ENCODE data around the gene PLCB1.
"Not testable (repeated sequence)": the region's sequence is repeated elsewhere in the genome, so short reads cannot be mapped to it uniquely, and the experiment has no call there.

Gene PLCB1

GRCh38 chr20:8423482-8423881 lies 291.4 kb downstream of the PLCB1 start:
- no peak for DNase-seq

DNA sequence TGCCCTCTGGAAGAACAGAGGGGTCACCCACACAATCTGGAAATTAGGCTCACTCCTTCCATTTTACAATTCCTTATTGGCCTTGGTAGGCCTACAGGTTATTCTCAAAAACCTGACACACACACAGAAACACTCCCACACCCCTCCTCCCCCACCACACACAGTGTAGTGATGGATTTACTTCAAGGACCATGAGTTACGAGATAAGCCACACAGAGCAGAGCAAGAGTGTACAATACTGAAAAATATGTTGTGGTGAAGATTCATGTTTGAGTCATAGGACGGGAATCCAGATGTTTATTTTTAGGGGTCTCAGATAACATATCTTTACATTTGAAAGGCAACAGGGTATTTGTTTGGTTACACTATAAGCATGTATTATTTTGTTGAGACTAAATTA lies 291.9 kb downstream of the PLCB1 start:
- no peak for DNase-seq

DNA sequence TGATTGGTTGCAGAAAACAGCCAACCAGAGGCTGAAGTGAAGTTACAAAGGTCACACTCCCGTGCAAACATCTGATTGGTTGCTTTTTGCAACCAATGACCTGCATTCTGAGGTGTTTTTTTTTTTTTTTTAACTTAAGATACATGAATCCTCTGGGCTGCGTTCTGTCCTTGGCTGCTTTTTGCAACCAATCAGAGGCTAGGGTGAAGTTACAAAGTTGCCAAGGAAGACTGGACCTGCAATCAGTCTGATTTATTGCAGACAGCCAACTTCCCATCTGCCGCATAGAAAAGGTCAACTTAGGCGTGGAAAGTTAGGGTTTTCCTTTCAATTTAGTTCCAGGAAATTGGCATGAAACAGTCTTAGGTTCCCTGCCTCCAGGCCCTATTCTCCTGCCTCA lies 292.9 kb downstream of the PLCB1 start:
- no peak for DNase-seq

- no peak for DNase-seq
Observed at GRCh38 chr20:8425802-8426201, 293.7 kb downstream of the PLCB1 start.

DNA sequence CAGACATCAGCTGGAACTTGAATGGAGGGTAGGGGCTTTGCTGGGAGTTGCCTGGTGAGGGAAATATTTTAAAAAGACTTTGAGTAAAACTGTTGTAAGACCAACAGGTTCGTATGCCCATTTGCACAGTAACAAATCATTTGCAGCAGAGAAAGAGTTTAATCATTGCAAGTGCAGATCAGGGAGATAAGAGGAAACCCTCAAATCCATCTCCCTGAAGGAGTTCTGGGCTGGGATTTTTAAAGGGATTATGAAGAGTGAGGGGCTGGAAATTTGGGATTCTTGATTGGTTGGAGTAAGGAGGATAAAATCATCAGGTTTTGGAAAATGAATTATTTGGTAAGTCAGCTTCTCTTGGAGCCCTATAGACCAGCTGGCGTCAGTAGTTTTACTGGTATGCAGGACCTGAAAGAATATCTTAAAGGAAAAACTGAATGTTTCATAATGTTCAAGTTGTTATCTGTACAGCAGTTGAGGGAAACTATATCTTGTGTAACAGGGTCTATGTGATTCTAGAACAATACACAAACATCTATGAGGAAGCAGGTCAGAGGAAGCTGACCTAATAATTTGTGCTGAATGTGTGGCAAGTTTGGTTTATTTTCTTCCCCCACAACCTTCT lies 295.5 kb downstream of the PLCB1 start:
- DNase-seq = no peak

- DNase-seq = no peak
Observed at GRCh38 chr20:8428988-8429387, 296.9 kb downstream of the PLCB1 start.

- no peak for DNase-seq
Observed at GRCh38 chr20:8431538-8432434, 299.7 kb downstream of the PLCB1 start.

- no peak for DNase-seq
Observed at GRCh38 chr20:8432435-8433148, 300.5 kb downstream of the PLCB1 start.

DNA sequence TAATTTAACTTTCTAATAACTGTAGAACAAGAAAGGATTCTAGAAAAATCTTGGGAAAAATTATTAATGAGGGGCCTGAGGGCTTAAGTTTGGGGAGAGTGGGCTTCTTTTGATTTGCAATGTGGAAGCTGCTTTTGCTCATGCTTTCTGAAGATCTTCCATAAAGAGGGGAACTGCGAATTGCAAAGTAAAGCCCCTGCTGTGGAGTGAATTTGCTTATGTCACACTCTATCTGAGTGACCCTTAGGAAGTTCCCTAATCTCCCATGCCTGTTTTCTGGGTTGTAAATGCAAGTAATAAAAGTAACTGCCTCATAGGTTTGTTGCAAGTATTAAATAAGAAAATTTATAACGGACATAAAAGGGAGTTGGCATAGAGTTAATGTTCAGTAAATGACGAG lies 301.2 kb downstream of the PLCB1 start:
- no peak for DNase-seq

DNA sequence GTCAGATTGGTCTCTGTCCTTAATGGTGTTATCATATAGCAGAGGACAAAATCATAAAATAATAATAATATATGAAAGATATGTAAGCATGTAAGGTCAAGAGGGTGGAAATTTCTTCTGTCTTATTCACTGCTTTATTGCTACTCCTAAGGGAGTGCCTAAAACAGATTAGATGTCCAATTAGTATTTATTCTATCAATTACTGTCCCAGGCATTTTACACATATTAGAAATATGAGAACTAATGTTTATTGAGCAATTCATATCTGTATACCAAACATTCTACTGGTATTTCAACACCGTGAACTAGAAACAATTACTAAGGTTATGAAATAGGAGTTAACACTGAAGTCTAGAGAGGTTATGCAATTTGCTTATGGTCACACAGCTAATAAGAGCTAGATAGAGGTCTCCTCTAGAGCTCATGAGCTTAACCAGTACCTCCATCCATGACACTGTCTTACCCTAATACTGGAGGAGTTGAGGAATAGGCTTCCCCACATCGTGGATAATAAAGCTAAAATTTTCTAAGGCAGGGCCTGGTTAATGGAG lies 302.3 kb downstream of the PLCB1 start:
- no peak for DNase-seq

DNA sequence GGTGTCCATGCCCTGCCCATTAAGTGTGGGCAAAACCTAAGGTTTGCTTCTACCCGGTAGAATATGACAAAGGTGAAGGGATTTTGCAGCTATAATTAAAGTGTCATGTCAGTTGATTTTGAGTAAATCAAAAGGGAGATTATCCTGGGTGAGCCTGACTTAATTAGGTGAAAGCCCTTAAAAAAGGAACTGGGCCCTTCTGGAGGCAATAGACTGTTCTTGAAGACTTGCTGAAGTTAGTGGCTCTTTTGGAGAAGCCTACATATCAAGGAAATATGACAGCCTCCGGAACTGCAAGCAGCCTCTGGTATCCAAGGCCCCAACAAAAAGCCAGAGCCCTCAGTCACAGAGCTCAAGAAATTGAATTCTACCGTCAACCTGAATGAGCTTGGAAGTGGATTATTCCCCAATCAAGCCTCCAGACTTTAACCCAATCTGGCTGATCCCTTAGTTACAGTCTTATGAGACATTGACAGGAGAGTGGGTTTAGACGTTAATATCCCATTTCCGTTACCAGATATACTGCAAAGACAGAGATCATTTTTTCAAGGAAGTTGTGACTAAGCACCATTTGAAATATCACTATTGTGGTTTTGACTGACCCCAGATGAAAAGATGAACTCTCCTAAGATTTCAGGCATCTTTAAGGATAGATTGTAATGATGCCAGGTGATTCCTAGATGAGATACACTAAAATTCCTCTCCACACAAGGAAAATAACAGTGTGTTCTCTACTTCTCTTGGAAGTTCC lies 303.4 kb downstream of the PLCB1 start:
- DNase-seq = no peak

- DNase-seq = not testable (repeated sequence)
Observed at GRCh38 chr20:8436938-8437337, 304.9 kb downstream of the PLCB1 start.

GRCh38 chr20:8438748-8439147 lies 306.7 kb downstream of the PLCB1 start:
- no peak for DNase-seq

- DNase-seq = no peak
Observed at GRCh38 chr20:8443464-8444072, 311.5 kb downstream of the PLCB1 start.

DNA sequence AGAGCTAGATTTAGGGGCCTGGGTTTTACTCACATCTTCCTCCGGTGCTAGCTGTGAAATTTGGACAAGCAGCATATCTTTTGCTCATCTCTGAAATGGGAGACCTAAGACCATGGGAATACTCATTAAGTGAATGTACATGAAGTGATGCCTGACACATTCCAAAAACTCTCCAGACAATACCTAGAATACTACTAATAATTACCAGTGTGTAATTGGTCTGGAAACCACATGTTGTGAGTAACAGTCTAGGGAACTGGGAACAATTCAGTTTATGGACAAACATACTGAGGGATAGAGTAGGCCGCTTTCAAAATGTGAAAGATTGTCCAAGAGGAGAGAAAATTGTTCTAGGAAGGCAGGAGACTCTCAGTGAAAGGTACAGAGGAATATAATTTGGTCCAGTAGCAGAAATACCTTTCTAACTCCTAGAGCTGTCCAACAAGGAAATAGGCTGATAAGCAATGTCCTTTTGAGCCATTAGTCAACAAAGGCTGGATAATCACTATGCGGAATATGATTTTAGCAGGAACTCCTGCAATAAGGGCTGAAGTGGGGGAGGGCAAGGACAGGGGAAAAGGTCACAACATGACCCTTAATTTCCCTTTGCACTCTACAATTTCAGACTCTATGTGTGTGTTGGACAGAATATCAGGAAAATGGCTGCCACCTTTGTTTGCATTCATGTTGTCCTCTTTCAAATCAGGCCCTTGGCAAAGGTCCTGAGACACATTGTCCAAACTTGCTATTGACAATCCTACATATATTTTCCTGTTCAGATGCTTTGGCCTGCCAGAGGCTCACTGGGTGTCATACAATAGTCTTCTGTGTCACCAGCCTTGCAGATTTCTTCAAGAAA lies 315.4 kb downstream of the PLCB1 start:
- no peak for DNase-seq

DNA sequence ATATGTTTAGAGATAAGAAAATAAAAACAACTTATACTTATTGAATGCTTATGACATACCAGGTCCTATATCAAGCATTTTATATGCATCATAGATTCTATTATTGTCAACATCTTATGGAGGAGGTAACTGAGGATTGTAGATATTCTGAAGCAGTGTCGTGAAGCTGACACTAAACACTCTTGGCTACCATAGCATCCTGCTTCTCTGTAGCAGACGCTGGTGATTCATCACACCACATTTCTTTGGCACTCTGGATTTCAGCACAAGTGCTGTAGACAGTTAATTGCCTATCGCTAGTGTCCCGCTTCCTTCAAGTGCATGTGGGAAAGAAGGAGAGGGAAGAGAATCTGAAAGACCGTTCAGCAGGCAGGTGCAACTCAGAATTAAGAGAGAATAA lies 317.1 kb downstream of the PLCB1 start:
- DNase-seq = no peak

- DNase-seq = no peak
Observed at GRCh38 chr20:8454137-8454712, 322.2 kb downstream of the PLCB1 start.

DNA sequence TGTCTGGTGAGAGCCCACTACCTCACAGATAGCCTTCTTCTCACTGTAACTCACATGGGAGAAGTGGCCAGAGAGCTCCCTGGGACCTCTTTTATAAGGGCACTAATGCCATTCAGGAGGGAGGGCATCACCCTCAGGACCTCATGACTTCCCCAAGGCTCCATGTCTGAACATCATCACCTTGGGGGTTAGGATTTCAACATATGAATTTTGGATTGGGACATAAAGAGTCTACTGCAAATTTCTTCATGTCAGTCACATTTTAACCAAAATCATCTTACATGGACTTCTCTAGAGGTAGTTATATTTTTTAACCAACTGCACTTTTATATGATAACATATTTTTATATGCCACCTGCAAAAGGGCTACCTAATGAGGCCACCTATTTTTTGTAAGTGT lies 324.7 kb downstream of the PLCB1 start:
- DNase-seq = no peak

DNA sequence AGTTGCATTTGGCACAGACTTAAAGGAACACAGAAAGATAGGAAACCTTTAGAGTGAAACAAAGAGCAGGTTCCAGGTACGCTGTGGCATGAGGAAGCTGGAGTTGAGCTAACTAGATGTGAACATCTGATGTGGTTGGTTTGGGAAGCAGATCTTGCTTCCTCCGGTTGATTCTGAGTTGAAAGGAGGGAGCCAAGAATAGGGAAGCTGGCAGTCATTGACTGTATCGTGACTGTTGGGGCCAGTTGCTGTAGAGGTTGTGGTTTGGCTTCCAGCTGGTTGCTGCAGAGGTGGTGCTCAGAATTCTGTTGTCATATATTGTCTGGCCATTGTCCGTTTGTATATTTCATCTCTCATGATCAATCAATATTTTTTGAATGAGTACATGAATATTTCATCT lies 325.9 kb downstream of the PLCB1 start:
- no peak for DNase-seq

- DNase-seq = no peak
Observed at GRCh38 chr20:8461186-8461585, 329.1 kb downstream of the PLCB1 start.

- no peak for DNase-seq
Observed at GRCh38 chr20:8464368-8464767, 332.3 kb downstream of the PLCB1 start.
